ENCODE measurements around the gene FAM114A1. TPM values are rescaled to one million over a fixed set of nuclear protein-coding genes. Genes with fewer than 3 reads are reported as not detected.

FAM114A1 gene
- 10 to 100 TPM; 11.3 to 34.6 (median 25.2) TPM for polyA plus RNA-seq
- long read RNA-seq, donor 1, transcript FAM114A1-202 (6 exons, 1,242 nt) = major isoform, 6 of 7 reads
- long read RNA-seq, donor 1, partial matches to known transcripts = 0 of 7 reads
- long read RNA-seq, donor 1, other reads (novel, unspliced or antisense) = 0 of 7 reads
- long read RNA-seq, donor 2, full-length matches to known transcripts = 1 of 1 reads
- long read RNA-seq, donor 2, partial matches to known transcripts = 0 of 1 reads
- long read RNA-seq, donor 2, other reads (novel, unspliced or antisense) = 0 of 1 reads
- long read RNA-seq, donor 3, partial matches to known transcripts = 12 of 13 reads
- long read RNA-seq, donor 3, other reads (novel, unspliced or antisense) = 0 of 13 reads
- long read RNA-seq, donor 4 = 0 reads
- long read RNA-seq, donor 5 = 0 reads
- long read RNA-seq, donor 6, partial matches to known transcripts = 0 of 1 reads
- long read RNA-seq, donor 6, other reads (novel, unspliced or antisense) = 0 of 1 reads
- long read RNA-seq, donor 7 = 0 reads
- long read RNA-seq, donor 8 = 0 reads
- long read RNA-seq, donor 9, partial matches to known transcripts = 0 of 1 reads
- long read RNA-seq, donor 9, other reads (novel, unspliced or antisense) = 0 of 1 reads
- long read RNA-seq, donor 10, full-length matches to known transcripts = 2 of 2 reads
- long read RNA-seq, donor 10, partial matches to known transcripts = 0 of 2 reads
- long read RNA-seq, donor 10, other reads (novel, unspliced or antisense) = 0 of 2 reads

DNA sequence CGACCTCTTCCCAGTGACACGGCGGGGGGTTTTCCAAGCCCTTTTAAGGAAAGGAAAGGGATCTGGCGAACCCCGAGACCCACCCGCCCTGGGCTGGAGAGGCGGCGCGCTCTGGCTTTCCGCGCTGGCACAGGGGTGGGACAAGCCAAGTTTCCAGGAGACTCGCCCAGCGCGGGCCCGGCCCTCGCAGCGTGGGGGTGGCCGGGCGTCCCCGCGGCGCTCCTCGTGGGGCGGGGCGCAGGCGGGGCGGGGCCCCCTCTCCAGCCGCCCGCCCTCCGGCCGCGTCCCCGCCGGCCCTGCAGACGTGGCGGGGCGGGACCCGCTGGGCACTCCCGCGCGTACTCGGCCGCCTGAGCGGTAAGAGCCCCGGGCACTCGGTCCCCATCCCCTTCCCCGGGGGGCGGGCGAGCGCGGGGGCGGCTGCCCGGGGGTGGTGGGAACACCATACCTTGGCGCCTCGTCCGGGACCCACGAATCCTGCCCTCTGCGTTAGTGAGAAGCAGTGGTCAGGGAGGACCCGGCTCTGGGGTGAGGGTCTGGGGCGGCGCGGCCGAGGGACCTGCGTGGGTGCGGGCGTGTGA is at the start of gene FAM114A1:
FAM114A1 (plus strand) TSS at position 329 of the 581 bp plus-strand sequence. CDS start 10,273 bp downstream, outside the sequence.
- peaks cover 0 to 6% (median 2%) of the 10 kb centered on the region in 3 donors for H3K36me3 ChIP-seq (ENCODE audit: control insufficient read depth in 3 of 3, insufficient read depth in 2 of 3, low read depth in 1 of 3, low read length in 3 of 3)
- 1 to 4% (median 1%) methylated on average over 44 to 66 of the region's 66 CpGs for WGBS, 3 donors
- peak; percentile 84 to 86 for DNase-seq
- H3K27me3 ChIP-seq (ENCODE audit: control insufficient read depth in 3 of 3, insufficient read depth in 3 of 3, low read length in 3 of 3) = no peaks in the 10 kb centered on the region
- H3K4me3 ChIP-seq (ENCODE audit: low read depth in 1 of 3, low read length in 3 of 3) = peak within 1 kb of the TSS; percentile 78 to 92 (median 87)
- H3K9me3 ChIP-seq (ENCODE audit: control insufficient read depth in 2 of 2, insufficient read depth in 1 of 2, low read depth in 1 of 2, low read length in 1 of 2) = no peaks in the 10 kb centered on the region
- H3K27ac ChIP-seq (ENCODE audit: low read depth in 1 of 3, low read length in 2 of 3) = peak within 1 kb of the TSS; percentile 89 to 97 (median 90)
- FAIRE-seq = no peak
- H3K4me1 ChIP-seq (ENCODE audit: control insufficient read depth in 3 of 3, insufficient read depth in 2 of 3, low read depth in 1 of 3, low read length in 2 of 3) = peaks cover 0 to 17% (median 3%) of the 10 kb centered on the region in 3 donors

DNA sequence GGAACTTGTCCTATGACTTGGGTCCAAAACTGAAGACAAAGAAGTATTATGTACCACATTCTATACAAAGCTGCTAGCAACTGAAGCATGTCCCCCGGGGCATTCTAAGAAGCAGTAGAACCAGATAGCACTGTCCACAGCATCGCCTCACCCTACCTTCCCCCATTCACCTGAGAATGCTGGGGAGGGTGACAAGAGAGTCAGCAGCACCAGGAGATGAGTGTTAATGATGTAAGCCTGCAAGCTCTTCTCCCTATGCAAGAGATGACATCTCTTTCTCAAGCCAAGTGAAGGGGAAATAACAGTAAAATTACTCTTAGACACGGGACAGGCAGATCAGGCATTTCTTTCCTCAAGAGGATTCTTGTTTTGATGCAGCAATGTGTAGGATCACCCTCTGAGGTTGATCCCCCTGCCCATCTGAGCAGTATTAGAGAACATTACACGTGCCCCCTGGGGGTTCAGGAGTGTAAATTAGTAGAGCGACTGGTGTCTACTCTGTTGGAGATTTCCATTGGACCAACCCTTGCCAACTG is 49.1 kb upstream of the FAM114A1 start:
- WGBS, 3 donors = 41 to 69% (median 49%) methylated on average over 5 of the region's 5 CpGs
- no peak overlapping the region for H3K27ac ChIP-seq (ENCODE audit: low read depth in 1 of 3, low read length in 2 of 3)
- peaks cover 0 to 2% (median 0%) of the 10 kb centered on the region in 3 donors for H3K4me1 ChIP-seq (ENCODE audit: control insufficient read depth in 3 of 3, insufficient read depth in 2 of 3, low read depth in 1 of 3, low read length in 2 of 3)
- no peaks in the 10 kb centered on the region for H3K27me3 ChIP-seq (ENCODE audit: control insufficient read depth in 3 of 3, insufficient read depth in 3 of 3, low read length in 3 of 3)
- no peaks in the 10 kb centered on the region for H3K36me3 ChIP-seq (ENCODE audit: control insufficient read depth in 3 of 3, insufficient read depth in 2 of 3, low read depth in 1 of 3, low read length in 3 of 3)
- H3K9me3 ChIP-seq (ENCODE audit: control insufficient read depth in 2 of 2, insufficient read depth in 1 of 2, low read depth in 1 of 2, low read length in 1 of 2) = peaks cover 0 to 19% of the 10 kb centered on the region in 2 donors
- FAIRE-seq (no peak), DNase-seq (no peak)
- H3K4me3 ChIP-seq (ENCODE audit: low read depth in 1 of 3, low read length in 3 of 3) = no peak overlapping the region

DNA sequence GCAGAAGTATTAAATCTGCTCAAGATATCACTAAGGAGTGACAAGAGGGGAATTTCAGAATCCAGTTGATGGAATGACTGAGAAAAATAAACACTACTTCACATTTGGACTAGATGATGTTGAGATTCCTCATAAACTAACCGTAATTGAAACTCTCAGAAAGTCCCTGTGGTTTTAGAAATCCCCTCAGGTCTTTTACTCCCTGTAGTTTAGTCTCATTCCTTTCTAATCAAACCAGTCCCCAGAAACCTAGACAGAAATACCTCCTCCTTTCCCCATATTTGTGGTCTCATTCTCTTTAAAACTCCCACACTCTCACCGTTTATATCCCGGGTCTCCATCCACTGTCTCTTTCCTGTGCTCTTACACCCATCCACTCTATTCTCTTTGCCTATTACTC is 48.0 kb upstream of the FAM114A1 start:
- H3K9me3 ChIP-seq (ENCODE audit: control insufficient read depth in 2 of 2, insufficient read depth in 1 of 2, low read depth in 1 of 2, low read length in 1 of 2) = peaks cover 0 to 15% of the 10 kb centered on the region in 2 donors
- no peaks in the 10 kb centered on the region for H3K36me3 ChIP-seq (ENCODE audit: control insufficient read depth in 3 of 3, insufficient read depth in 2 of 3, low read depth in 1 of 3, low read length in 3 of 3)
- peaks cover 0 to 2% (median 0%) of the 10 kb centered on the region in 3 donors for H3K4me1 ChIP-seq (ENCODE audit: control insufficient read depth in 3 of 3, insufficient read depth in 2 of 3, low read depth in 1 of 3, low read length in 2 of 3)
- no peaks in the 10 kb centered on the region for H3K27me3 ChIP-seq (ENCODE audit: control insufficient read depth in 3 of 3, insufficient read depth in 3 of 3, low read length in 3 of 3)
- 51 to 72% (median 64%) methylated on average over 3 of the region's 3 CpGs for WGBS, 3 donors
- no peak overlapping the region for H3K27ac ChIP-seq (ENCODE audit: low read depth in 1 of 3, low read length in 2 of 3)
- no peak for FAIRE-seq
- no peak overlapping the region for H3K4me3 ChIP-seq (ENCODE audit: low read depth in 1 of 3, low read length in 3 of 3)
- DNase-seq = no peak

DNA sequence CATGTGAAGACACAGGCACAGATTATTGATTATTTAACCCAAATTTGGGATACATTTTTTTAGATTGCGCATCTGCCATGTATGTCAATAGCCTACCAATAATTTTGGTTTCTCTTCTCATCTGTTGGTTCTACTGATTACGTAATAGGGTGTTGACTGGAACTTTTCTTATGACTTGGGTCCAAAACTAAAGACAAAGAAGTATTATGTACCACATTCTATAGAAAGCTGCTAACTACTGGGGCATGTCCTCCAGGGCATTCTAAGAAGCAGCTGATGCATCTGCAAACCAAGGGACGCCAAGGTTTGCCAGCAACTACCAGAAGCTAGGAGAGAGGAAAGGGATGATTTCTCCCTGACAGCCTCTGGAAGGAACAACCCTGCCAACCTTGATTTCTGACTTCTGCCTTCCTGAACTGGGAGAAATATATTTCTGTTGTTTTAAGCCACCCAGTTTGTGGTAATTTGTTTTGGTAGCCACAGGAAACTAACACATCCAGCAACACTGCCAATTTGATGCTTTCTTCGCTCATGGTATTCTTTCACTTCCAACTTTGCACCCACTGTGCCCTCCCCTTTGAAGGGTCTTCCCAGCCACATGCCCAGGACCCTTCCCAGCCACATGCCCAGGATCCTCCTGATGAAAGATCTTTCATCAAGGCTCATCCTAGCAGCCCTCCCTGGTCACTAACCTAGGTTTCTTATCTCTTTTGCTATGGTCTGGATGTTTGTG is 47.1 kb upstream of the FAM114A1 start:
- Histone ChIP-seq H3K4me1 (ENCODE audit: control insufficient read depth in 3 of 3, insufficient read depth in 2 of 3, low read depth in 1 of 3, low read length in 2 of 3) (peaks cover 0 to 2% (median 0%) of the 10 kb centered on the region in 3 donors), H3K4me3 (ENCODE audit: low read depth in 1 of 3, low read length in 3 of 3) (no peak overlapping the region), H3K27ac (ENCODE audit: low read depth in 1 of 3, low read length in 2 of 3) (no peak overlapping the region), H3K36me3 (ENCODE audit: control insufficient read depth in 3 of 3, insufficient read depth in 2 of 3, low read depth in 1 of 3, low read length in 3 of 3) (no peaks in the 10 kb centered on the region), H3K27me3 (ENCODE audit: control insufficient read depth in 3 of 3, insufficient read depth in 3 of 3, low read length in 3 of 3) (no peaks in the 10 kb centered on the region), H3K9me3 (ENCODE audit: control insufficient read depth in 2 of 2, insufficient read depth in 1 of 2, low read depth in 1 of 2, low read length in 1 of 2) (peaks cover 0 to 6% of the 10 kb centered on the region in 2 donors)
- 80 to 85% (median 85%) methylated on average over 4 of the region's 4 CpGs for WGBS, 3 donors
- FAIRE-seq (no peak), DNase-seq (no peak)

DNA sequence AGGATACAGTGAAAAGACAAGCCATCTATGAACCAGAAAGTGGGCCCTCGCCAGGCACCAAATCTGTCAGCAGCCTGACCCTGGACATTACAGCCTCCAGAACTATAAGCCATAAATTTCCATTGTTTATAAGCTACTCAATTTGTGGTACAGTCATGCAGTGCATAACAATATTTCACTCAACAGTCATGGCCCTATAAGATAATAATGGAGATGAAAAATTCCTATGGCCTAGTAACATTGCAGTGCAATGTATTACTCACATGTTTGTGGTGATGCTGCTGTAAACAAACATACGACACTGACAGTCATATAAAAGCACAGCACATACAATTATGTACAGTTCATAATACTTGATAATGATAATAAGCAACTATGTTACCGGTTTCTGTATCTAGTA is 45.9 kb upstream of the FAM114A1 start:
- H3K4me1 ChIP-seq (ENCODE audit: control insufficient read depth in 3 of 3, insufficient read depth in 2 of 3, low read depth in 1 of 3, low read length in 2 of 3) = peaks cover 0 to 2% (median 0%) of the 10 kb centered on the region in 3 donors
- DNase-seq (no peak), FAIRE-seq (no peak)
- H3K27me3 ChIP-seq (ENCODE audit: control insufficient read depth in 3 of 3, insufficient read depth in 3 of 3, low read length in 3 of 3) = no peaks in the 10 kb centered on the region
- WGBS, 3 donors = 88 to 95% (median 92%) methylated on average over 3 of the region's 3 CpGs
- H3K36me3 ChIP-seq (ENCODE audit: control insufficient read depth in 3 of 3, insufficient read depth in 2 of 3, low read depth in 1 of 3, low read length in 3 of 3) = no peaks in the 10 kb centered on the region
- peaks cover 0 to 5% of the 10 kb centered on the region in 2 donors for H3K9me3 ChIP-seq (ENCODE audit: control insufficient read depth in 2 of 2, insufficient read depth in 1 of 2, low read depth in 1 of 2, low read length in 1 of 2)
- H3K27ac ChIP-seq (ENCODE audit: low read depth in 1 of 3, low read length in 2 of 3) = no peak overlapping the region
- H3K4me3 ChIP-seq (ENCODE audit: low read depth in 1 of 3, low read length in 3 of 3) = no peak overlapping the region

DNA sequence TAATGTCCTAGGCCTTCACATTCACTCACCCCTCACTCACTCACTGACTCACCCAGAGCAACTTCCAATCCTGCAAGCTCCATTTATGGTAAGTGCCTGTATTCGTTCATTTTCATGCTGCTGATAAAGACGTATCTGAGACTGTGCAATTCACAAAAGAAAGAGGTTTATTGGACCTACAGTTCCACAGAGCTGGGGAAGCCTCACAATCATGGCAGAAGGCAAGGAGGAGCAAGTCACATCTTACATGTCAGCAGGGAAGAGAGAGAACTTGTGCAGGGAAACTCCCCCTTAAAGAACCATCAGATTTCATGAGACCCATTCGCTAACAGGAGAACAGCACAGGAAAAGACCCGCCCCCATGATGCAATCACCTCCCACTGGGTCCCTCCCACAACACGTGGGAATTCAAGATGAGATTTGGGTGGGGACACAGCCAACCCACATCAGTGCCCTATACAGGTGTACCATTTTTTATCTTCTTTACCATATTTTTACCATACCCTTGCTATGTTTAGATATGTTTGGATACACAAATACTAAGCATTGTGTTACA is 44.8 kb upstream of the FAM114A1 start:
- 84 to 89% (median 88%) methylated on average over 5 of the region's 5 CpGs for WGBS, 3 donors
- FAIRE-seq (no peak), DNase-seq (no peak)
- Histone ChIP-seq H3K27me3 (ENCODE audit: control insufficient read depth in 3 of 3, insufficient read depth in 3 of 3, low read length in 3 of 3) (no peaks in the 10 kb centered on the region), H3K27ac (ENCODE audit: low read depth in 1 of 3, low read length in 2 of 3) (no peak overlapping the region), H3K36me3 (ENCODE audit: control insufficient read depth in 3 of 3, insufficient read depth in 2 of 3, low read depth in 1 of 3, low read length in 3 of 3) (no peaks in the 10 kb centered on the region), H3K4me1 (ENCODE audit: control insufficient read depth in 3 of 3, insufficient read depth in 2 of 3, low read depth in 1 of 3, low read length in 2 of 3) (peaks cover 0 to 2% (median 0%) of the 10 kb centered on the region in 3 donors), H3K4me3 (ENCODE audit: low read depth in 1 of 3, low read length in 3 of 3) (no peak overlapping the region), H3K9me3 (ENCODE audit: control insufficient read depth in 2 of 2, insufficient read depth in 1 of 2, low read depth in 1 of 2, low read length in 1 of 2) (peaks cover 0 to 5% of the 10 kb centered on the region in 2 donors)

DNA sequence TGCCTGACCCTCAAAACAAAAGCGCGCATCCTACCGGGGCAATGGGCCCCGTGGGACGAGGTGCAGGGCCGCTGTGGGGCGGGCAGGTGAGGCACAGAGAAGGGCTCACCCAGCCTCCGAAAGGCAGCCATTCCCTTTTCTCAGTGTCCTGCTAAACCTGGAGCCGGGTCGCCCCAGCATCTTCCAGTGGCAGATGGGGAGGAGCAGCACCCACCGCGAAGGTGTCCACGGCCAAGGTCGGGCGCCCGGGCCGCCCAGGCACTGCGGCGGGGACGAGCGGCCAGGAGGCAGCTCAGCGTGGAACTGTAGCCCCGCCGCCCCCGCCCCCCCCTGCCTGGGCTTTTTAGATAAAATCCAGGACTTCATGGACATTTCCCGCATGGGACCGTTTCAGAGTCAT is 43.8 kb upstream of the FAM114A1 start:
- Histone ChIP-seq H3K27me3 (ENCODE audit: control insufficient read depth in 3 of 3, insufficient read depth in 3 of 3, low read length in 3 of 3) (no peaks in the 10 kb centered on the region), H3K36me3 (ENCODE audit: control insufficient read depth in 3 of 3, insufficient read depth in 2 of 3, low read depth in 1 of 3, low read length in 3 of 3) (no peaks in the 10 kb centered on the region), H3K9me3 (ENCODE audit: control insufficient read depth in 2 of 2, insufficient read depth in 1 of 2, low read depth in 1 of 2, low read length in 1 of 2) (peaks cover 0 to 5% of the 10 kb centered on the region in 2 donors), H3K27ac (ENCODE audit: low read depth in 1 of 3, low read length in 2 of 3) (no peak overlapping the region), H3K4me3 (ENCODE audit: low read depth in 1 of 3, low read length in 3 of 3) (no peak overlapping the region), H3K4me1 (ENCODE audit: control insufficient read depth in 3 of 3, insufficient read depth in 2 of 3, low read depth in 1 of 3, low read length in 2 of 3) (peaks cover 0 to 2% (median 0%) of the 10 kb centered on the region in 3 donors)
- WGBS, 3 donors = 95 to 96% (median 95%) methylated on average over 26 to 27 of the region's 27 CpGs
- FAIRE-seq (no peak), DNase-seq (no peak)
